Vagina (tissue), 2 donors: ENCODE results near the gene CCSER1. TPM values are rescaled to one million over a fixed set of nuclear protein-coding genes. Genes with fewer than 3 reads are reported as not detected.
"Not testable (repeated sequence)": the region's sequence is repeated elsewhere in the genome, so short reads cannot be mapped to it uniquely, and the experiment has no call there.

Experiments used
- DNase-seq, 2 donors: peaks; one replicate each; pipeline ENCODE4 v3.0.0-alpha.2; 2017; ENCODE audit errors: extremely low spot score in 2 of 2
- H3K27ac ChIP-seq: fragments of 200-600 bp; sonication (generic); one replicate; pipeline ENCODE4 v1.5.1; 2019
- H3K27me3 ChIP-seq: fragments of 200-600 bp; sonication (generic); one replicate; pipeline ENCODE4 v1.5.1; 2019
- H3K36me3 ChIP-seq, 2 donors: fragments of 200-600 bp; sonication (generic); one replicate each; pipeline ENCODE4 v1.5.1; 2017 to 2019
- H3K4me1 ChIP-seq: fragments of 200-600 bp; sonication (generic); one replicate; pipeline ENCODE4 v1.5.1; 2019
- H3K4me3 ChIP-seq, 2 donors: fragments of 200-600 bp; sonication (generic); 1 replicate in 1 of 2; 2 replicates in 1 of 2; pipeline ENCODE4 v1.5.1; 2016 to 2019
- H3K9me3 ChIP-seq: fragments of 200-600 bp; sonication (generic); one replicate; pipeline ENCODE4 v1.5.1; 2019
- POLR2A ChIP-seq, 2 donors: fragments of 450-650 bp; IDR thresholded peaks; one replicate each; pipeline ENCODE4 v1.6.1; 2017; ENCODE audit warnings: antibody characterized with exemption in 2 of 2, mild to moderate bottlenecking in 2 of 2, moderate library complexity in 2 of 2
- POLR2AphosphoS5 ChIP-seq, 2 donors: sonication (generic); formaldehyde crosslinking; IDR thresholded peaks; one replicate each; pipeline ENCODE4 v1.9.0; 2017; ENCODE audit warnings: antibody characterized with exemption in 2 of 2, mild to moderate bottlenecking in 2 of 2, low read depth in 1 of 2; ENCODE audit not compliant: insufficient read depth in 1 of 2
- intact Hi-C: fragments of 100-400 bp; cut with DNase I; formaldehyde crosslinking; loops from one replicate; pipeline ENCODE4 v1.15.1; 2023
- total RNA-seq: library from RNA; depleted of rRNA; stranded (reverse); fragments of >200 nt; gene quantifications from one replicate; pipeline ENCODE4 v1.2.3, GENCODE V29; 2016
- TF ChIP-seq, protein P1 (sequence below), 3 experiments: fragments of 450-650 bp in 2 of 3; fragments of 200-600 bp in 1 of 3; sonication (generic) in 1 of 3; IDR thresholded peaks; one replicate each; pipeline ENCODE4 v1.5.1; 2017 to 2019; ENCODE audit warnings: antibody characterized with exemption in 3 of 3, mild to moderate bottlenecking in 2 of 3, moderate library complexity in 2 of 3

The CCSER1 gene
- total RNA-seq, 1 donor from 2014 or later, result 8.1 TPM

DNA sequence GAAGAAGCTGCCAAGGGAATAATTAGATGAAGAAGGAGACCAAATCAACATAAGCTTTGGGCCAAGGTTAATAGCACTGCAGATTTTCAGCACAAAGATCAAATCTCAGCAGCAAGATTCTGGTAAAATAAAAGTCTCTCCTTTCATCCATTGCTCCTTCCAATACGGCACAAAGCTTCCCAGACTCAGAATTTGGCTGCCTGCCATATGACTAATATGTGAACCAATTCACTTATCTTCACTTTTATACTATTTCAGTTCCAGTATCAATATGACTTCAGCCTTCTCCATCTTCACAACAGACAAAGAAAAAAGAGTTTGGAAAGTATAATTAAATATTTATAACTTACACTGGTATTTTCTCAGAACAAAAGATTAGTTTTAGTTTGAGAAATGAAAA is 1198.3 kb downstream of the CCSER1 start:
- no peak for TF ChIP-seq POLR2AphosphoS5 (IDR thresholded peaks at IDR 0.05; ENCODE audit: insufficient read depth in 1 of 2, low read depth in 1 of 2)
- no peak for TF ChIP-seq POLR2A (IDR thresholded peaks at IDR 0.05)
- TF ChIP-seq, protein P1, sequence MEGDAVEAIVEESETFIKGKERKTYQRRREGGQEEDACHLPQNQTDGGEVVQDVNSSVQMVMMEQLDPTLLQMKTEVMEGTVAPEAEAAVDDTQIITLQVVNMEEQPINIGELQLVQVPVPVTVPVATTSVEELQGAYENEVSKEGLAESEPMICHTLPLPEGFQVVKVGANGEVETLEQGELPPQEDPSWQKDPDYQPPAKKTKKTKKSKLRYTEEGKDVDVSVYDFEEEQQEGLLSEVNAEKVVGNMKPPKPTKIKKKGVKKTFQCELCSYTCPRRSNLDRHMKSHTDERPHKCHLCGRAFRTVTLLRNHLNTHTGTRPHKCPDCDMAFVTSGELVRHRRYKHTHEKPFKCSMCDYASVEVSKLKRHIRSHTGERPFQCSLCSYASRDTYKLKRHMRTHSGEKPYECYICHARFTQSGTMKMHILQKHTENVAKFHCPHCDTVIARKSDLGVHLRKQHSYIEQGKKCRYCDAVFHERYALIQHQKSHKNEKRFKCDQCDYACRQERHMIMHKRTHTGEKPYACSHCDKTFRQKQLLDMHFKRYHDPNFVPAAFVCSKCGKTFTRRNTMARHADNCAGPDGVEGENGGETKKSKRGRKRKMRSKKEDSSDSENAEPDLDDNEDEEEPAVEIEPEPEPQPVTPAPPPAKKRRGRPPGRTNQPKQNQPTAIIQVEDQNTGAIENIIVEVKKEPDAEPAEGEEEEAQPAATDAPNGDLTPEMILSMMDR (IDR thresholded peaks at IDR 0.05), result no peak
- H3K36me3 ChIP-seq, result no peaks in the 10 kb centered on the region
- no peaks in the 10 kb centered on the region for H3K4me1 ChIP-seq
- no peaks in the 10 kb centered on the region for H3K27me3 ChIP-seq
- no peak for DNase-seq
- intact Hi-C loops, result no loop called here
- H3K4me3 ChIP-seq, result no peak overlapping the region
- H3K27ac ChIP-seq, result no peak overlapping the region
- peaks cover 8% of the 10 kb centered on the region for H3K9me3 ChIP-seq

DNA sequence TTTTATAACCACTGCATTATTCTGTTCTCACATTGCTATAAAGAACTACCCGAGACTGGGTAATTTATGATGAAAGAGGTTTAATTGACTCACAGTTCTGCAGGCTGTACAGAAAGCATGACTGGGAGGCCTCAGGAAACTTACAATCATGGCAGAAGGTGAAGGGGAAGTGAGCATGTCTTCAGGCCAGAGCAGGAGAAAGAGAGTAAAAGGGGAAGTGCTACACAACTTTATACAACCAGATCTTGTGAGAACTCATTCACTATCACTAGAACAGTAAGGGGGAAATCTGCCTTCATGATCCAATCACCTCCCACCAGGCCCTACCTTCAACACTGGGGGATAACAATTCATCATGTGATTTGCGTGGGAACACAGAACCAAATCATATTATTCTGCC is 1199.0 kb downstream of the CCSER1 start:
- intact Hi-C loops, DNase-seq: not testable (repeated sequence)

DNA sequence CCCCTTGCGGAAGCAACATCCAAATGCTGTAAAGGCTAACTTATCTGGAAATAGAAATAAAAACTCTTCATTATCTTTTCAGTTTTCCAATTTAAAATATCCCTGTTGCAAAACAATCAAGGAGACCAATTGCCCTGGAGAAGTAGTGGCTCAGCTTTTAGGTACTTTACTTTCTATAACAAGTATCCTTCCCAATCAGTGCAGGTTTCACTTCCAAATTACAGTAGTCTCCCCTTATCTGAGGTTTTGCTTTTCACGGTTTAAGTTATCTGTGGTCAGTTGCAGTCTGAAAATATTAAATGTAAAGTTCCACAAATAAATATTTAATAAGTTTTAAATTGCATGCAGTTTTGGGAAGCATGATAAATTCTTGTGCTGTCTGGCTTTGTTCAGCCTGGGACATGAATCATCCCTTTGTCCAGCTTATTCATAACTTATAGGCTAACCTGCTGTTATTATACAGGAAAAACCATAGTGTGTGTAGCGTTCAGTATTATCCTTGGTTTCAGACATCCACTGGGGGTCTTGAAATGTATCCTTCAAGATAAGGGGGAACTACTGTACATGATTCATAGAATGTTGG is 1203.5 kb downstream of the CCSER1 start:
- Histone ChIP-seq H3K27me3 (no peaks in the 10 kb centered on the region), H3K36me3 (no peaks in the 10 kb centered on the region), H3K27ac (no peak overlapping the region), H3K4me3 (no peak overlapping the region), H3K9me3 (peaks cover 8% of the 10 kb centered on the region), H3K4me1 (no peaks in the 10 kb centered on the region)
- TF ChIP-seq POLR2A (IDR thresholded peaks at IDR 0.05), result no peak
- TF ChIP-seq, protein P1 (IDR thresholded peaks at IDR 0.05), result no peak
- TF ChIP-seq POLR2AphosphoS5 (IDR thresholded peaks at IDR 0.05; ENCODE audit: insufficient read depth in 1 of 2, low read depth in 1 of 2), result no peak
- DNase-seq, result no peak
- intact Hi-C loops, result no loop called here

More for the DNA sequence above, 1199.0 kb downstream of the CCSER1 start:
- not testable (repeated sequence) for H3K36me3 ChIP-seq, H3K27ac ChIP-seq, H3K9me3 ChIP-seq, H3K4me3 ChIP-seq, H3K27me3 ChIP-seq, H3K4me1 ChIP-seq

DNA sequence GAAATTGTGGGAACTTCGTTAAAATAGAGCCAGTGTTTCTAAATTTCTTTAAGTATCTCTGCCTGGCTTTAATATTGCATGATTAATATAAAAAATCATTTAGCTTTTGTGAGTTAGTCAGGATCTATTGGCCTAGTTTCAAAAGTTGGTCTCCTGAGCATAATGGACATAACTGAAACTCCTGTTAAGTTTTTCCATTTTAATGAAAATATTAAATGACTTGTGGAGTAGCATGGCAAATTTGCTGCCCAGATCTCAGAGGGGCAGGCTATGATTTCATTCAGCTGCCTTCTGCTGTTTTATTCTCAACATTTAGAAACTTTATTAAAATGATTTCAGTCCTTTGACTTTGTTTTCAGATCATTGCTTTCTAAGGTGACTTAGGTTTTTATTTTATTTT is 1213.6 kb downstream of the CCSER1 start:
- Histone ChIP-seq H3K4me3 (no peak overlapping the region), H3K27me3 (no peaks in the 10 kb centered on the region), H3K4me1 (no peaks in the 10 kb centered on the region), H3K9me3 (no peaks in the 10 kb centered on the region), H3K36me3 (no peaks in the 10 kb centered on the region), H3K27ac (no peak overlapping the region)
- no peak for DNase-seq
- TF ChIP-seq POLR2AphosphoS5 (IDR thresholded peaks at IDR 0.05; ENCODE audit: insufficient read depth in 1 of 2, low read depth in 1 of 2) (no peak), POLR2A (IDR thresholded peaks at IDR 0.05) (no peak)
- TF ChIP-seq, protein P1 (IDR thresholded peaks at IDR 0.05), result no peak
- intact Hi-C loops, result no loop called here

DNA sequence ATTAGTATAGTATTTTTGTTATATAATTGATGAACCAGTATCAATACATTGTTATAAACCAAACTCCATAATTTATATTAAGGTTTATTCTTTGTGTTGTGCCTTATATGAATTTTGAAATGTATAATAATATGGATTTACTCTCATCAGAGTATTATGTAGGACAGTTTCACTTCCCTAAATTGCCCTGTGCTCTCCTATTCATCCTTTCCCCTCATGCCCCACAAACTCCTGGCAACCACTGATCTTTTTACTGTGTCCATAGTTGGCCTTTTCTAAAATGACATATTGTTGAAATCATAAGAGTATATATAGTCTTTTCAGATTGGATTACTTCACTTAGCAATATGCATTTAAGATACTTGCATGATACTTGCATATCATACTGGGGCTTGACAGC is 1218.4 kb downstream of the CCSER1 start:
- DNase-seq, result no peak
- intact Hi-C loops, result no loop called here
- TF ChIP-seq, protein P1 (IDR thresholded peaks at IDR 0.05), result no peak
- TF ChIP-seq POLR2AphosphoS5 (IDR thresholded peaks at IDR 0.05; ENCODE audit: insufficient read depth in 1 of 2, low read depth in 1 of 2) (no peak), POLR2A (IDR thresholded peaks at IDR 0.05) (no peak)

DNA sequence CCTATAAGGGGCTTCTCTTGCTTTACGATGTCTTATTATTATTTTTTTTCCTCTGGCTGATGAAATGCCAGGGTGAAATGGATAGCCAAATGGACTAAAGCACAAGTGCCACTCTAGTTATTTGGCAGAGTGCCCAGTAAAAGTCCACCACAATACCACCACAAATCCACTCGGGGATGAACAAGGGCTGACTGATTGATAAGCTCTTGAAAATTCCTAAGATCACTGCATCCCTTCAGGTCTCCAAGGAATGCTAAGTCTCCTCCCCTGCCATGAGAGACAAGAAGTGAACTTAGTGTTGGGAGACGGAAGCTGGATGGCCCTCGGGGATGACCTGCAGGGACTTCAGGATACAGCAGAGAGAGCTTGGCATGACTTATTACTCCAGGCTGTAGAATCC is 1229.3 kb downstream of the CCSER1 start:
- H3K4me3 ChIP-seq, H3K9me3 ChIP-seq, H3K36me3 ChIP-seq, intact Hi-C loops, DNase-seq, H3K27ac ChIP-seq, H3K4me1 ChIP-seq, H3K27me3 ChIP-seq: not testable (repeated sequence)

More for the DNA sequence above, 1218.4 kb downstream of the CCSER1 start:
- H3K27ac ChIP-seq, result no peak overlapping the region
- no peaks in the 10 kb centered on the region for H3K36me3 ChIP-seq
- no peaks in the 10 kb centered on the region for H3K4me1 ChIP-seq
- no peak overlapping the region for H3K4me3 ChIP-seq
- no peaks in the 10 kb centered on the region for H3K27me3 ChIP-seq
- no peaks in the 10 kb centered on the region for H3K9me3 ChIP-seq

DNA sequence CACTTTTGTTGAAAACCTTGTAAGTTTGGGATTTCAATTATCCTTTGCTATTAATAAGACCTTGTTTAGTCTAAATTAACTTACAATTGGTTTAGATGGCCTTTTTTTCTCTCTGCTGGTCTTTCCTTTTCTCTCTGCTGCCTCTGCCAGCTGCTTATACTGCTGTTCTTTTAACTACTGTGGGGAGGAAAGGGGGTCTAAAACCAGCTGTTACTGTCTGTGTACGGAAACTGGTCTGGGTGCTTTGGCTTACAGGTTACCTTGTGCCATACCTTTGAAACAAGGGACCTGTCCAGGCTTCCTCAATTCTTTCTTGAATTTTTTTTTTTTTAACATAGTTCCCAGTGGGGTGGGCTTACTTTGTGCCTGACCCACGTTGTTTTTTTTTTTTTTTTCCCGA is 1230.8 kb downstream of the CCSER1 start:
- not testable (repeated sequence) for H3K9me3 ChIP-seq

DNA sequence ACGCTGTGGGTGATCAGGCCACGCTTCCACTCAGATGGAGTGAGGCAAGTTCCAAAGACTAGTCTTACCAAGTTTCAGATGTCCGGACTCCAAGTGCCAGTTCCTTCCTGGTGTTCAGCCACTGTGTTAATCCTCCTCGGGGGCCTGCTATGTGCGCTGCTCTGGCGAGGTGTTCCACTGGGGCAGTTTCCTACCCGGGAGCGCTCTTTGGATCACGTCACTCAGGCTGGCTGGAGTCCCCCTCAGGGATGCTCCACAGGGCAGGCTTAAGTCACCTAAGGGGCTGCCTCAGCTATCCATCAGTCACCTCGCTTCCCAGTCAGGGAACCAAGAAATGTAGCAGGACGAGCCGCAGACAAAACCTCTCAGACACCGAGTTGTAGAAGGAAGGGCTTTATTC is 1231.4 kb downstream of the CCSER1 start:
- H3K27me3 ChIP-seq, H3K9me3 ChIP-seq, H3K4me1 ChIP-seq, H3K27ac ChIP-seq, intact Hi-C loops, H3K36me3 ChIP-seq, DNase-seq, H3K4me3 ChIP-seq: not testable (repeated sequence)

More for the DNA sequence above, 1230.8 kb downstream of the CCSER1 start:
- H3K27ac ChIP-seq, intact Hi-C loops, H3K27me3 ChIP-seq, DNase-seq, H3K4me3 ChIP-seq, H3K4me1 ChIP-seq, H3K36me3 ChIP-seq: not testable (repeated sequence)
